ENCODE measurements around the gene CNR2.

DNA sequence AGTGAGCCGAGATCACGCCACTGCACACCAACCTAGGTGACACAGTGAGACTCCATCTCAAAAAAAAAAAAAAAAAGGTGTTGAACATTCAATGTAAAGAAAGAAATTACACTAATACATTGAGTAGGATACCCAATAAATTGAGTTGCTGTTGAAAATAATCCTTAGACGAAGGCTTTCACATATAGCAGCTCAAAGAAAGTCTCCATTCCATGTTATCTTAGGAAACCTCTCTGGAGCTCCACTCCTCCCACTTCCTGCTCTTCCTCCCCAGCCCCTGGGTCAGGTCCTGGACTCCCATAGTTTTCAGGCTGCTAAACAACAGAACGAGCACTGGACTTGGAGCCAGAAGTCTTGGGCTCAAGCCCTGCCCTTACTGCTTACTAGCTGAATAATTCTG is 15.6 kb upstream of the CNR2 start:
- TF ChIP-seq PPARA (CRISPR knock-in tag; IDR thresholded peaks at IDR 0.05; ENCODE audit: borderline replicate concordance) (no peak), ZFP3 (CRISPR knock-in tag; IDR thresholded peaks at IDR 0.05) (no peak), TCF4 (CRISPR knock-in tag; IDR thresholded peaks at IDR 0.05; ENCODE audit: borderline replicate concordance) (no peak), ARNTL (CRISPR knock-in tag; IDR thresholded peaks at IDR 0.05; ENCODE audit: borderline replicate concordance, low read depth) (no peak), ZNF8 (CRISPR knock-in tag; IDR thresholded peaks at IDR 0.05) (no peak), OSR1 (CRISPR knock-in tag; IDR thresholded peaks at IDR 0.05) (no peak), ESRRG (CRISPR knock-in tag; IDR thresholded peaks at IDR 0.05) (no peak), ZFP30 (CRISPR knock-in tag; IDR thresholded peaks at IDR 0.05) (no peak)
- TF ChIP-seq, protein P1, sequence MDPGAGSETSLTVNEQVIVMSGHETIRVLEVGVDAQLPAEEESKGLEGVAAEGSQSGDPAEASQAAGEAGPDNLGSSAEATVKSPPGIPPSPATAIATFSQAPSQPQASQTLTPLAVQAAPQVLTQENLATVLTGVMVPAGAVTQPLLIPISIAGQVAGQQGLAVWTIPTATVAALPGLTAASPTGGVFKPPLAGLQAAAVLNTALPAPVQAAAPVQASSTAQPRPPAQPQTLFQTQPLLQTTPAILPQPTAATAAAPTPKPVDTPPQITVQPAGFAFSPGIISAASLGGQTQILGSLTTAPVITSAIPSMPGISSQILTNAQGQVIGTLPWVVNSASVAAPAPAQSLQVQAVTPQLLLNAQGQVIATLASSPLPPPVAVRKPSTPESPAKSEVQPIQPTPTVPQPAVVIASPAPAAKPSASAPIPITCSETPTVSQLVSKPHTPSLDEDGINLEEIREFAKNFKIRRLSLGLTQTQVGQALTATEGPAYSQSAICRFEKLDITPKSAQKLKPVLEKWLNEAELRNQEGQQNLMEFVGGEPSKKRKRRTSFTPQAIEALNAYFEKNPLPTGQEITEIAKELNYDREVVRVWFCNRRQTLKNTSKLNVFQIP (CRISPR knock-in tag; IDR thresholded peaks at IDR 0.05; ENCODE audit: borderline replicate concordance, low read depth): no peak
- TF ChIP-seq, protein P2, sequence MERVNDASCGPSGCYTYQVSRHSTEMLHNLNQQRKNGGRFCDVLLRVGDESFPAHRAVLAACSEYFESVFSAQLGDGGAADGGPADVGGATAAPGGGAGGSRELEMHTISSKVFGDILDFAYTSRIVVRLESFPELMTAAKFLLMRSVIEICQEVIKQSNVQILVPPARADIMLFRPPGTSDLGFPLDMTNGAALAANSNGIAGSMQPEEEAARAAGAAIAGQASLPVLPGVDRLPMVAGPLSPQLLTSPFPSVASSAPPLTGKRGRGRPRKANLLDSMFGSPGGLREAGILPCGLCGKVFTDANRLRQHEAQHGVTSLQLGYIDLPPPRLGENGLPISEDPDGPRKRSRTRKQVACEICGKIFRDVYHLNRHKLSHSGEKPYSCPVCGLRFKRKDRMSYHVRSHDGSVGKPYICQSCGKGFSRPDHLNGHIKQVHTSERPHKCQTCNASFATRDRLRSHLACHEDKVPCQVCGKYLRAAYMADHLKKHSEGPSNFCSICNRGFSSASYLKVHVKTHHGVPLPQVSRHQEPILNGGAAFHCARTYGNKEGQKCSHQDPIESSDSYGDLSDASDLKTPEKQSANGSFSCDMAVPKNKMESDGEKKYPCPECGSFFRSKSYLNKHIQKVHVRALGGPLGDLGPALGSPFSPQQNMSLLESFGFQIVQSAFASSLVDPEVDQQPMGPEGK (CRISPR knock-in tag; IDR thresholded peaks at IDR 0.05; ENCODE audit: borderline replicate concordance): no peak
- TF ChIP-seq, protein P3, sequence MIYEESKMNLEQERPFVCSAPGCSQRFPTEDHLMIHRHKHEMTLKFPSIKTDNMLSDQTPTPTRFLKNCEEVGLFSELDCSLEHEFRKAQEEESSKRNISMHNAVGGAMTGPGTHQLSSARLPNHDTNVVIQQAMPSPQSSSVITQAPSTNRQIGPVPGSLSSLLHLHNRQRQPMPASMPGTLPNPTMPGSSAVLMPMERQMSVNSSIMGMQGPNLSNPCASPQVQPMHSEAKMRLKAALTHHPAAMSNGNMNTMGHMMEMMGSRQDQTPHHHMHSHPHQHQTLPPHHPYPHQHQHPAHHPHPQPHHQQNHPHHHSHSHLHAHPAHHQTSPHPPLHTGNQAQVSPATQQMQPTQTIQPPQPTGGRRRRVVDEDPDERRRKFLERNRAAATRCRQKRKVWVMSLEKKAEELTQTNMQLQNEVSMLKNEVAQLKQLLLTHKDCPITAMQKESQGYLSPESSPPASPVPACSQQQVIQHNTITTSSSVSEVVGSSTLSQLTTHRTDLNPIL (CRISPR knock-in tag; IDR thresholded peaks at IDR 0.05; ENCODE audit: low read depth): no peak
- TF ChIP-seq, protein P4, sequence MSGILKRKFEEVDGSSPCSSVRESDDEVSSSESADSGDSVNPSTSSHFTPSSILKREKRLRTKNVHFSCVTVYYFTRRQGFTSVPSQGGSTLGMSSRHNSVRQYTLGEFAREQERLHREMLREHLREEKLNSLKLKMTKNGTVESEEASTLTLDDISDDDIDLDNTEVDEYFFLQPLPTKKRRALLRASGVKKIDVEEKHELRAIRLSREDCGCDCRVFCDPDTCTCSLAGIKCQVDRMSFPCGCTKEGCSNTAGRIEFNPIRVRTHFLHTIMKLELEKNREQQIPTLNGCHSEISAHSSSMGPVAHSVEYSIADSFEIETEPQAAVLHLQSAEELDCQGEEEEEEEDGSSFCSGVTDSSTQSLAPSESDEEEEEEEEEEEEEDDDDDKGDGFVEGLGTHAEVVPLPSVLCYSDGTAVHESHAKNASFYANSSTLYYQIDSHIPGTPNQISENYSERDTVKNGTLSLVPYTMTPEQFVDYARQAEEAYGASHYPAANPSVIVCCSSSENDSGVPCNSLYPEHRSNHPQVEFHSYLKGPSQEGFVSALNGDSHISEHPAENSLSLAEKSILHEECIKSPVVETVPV (CRISPR knock-in tag; IDR thresholded peaks at IDR 0.05): no peak
- TF ChIP-seq, protein P5, sequence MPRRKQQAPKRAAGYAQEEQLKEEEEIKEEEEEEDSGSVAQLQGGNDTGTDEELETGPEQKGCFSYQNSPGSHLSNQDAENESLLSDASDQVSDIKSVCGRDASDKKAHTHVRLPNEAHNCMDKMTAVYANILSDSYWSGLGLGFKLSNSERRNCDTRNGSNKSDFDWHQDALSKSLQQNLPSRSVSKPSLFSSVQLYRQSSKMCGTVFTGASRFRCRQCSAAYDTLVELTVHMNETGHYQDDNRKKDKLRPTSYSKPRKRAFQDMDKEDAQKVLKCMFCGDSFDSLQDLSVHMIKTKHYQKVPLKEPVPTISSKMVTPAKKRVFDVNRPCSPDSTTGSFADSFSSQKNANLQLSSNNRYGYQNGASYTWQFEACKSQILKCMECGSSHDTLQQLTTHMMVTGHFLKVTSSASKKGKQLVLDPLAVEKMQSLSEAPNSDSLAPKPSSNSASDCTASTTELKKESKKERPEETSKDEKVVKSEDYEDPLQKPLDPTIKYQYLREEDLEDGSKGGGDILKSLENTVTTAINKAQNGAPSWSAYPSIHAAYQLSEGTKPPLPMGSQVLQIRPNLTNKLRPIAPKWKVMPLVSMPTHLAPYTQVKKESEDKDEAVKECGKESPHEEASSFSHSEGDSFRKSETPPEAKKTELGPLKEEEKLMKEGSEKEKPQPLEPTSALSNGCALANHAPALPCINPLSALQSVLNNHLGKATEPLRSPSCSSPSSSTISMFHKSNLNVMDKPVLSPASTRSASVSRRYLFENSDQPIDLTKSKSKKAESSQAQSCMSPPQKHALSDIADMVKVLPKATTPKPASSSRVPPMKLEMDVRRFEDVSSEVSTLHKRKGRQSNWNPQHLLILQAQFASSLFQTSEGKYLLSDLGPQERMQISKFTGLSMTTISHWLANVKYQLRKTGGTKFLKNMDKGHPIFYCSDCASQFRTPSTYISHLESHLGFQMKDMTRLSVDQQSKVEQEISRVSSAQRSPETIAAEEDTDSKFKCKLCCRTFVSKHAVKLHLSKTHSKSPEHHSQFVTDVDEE (CRISPR knock-in tag; IDR thresholded peaks at IDR 0.05): no peak

Data from SK-N-SH treated with all-trans-retinoic acid at 6 μM for 48 hours (cell line).